Smooth muscle cell (in vitro differentiated cells): ENCODE data around the gene PRSS23. TPM values are rescaled to one million over a fixed set of nuclear protein-coding genes. Genes with fewer than 3 reads are reported as not detected.

ENCODE experiments used
- DNase-seq: peaks from one replicate; lab custom pipeline; 2025; ENCODE audit not compliant: unreplicated experiment; lab: John Stamatoyannopoulos, UW
- H2AFZ ChIP-seq: fragments of 200-600 bp; sonication (generic); 2 replicates; pipeline ENCODE4 v1.6.0; 2016; ENCODE audit warnings: antibody characterized with exemption, low read depth, mild to moderate bottlenecking
- H3F3A ChIP-seq: fragments of 200-600 bp; sonication (generic); 2 replicates; pipeline ENCODE4 v1.6.0; 2017; ENCODE audit warnings: antibody characterized with exemption, low read depth
- H3K27ac ChIP-seq: fragments of 200-600 bp; sonication (generic); 2 replicates; pipeline ENCODE4 v1.5.1; 2016; ENCODE audit warnings: low read depth, mild to moderate bottlenecking
- H3K27me3 ChIP-seq: fragments of 200-600 bp; sonication (generic); 2 replicates; pipeline ENCODE4 v1.6.1; 2016; ENCODE audit warnings: low read depth, mild to moderate bottlenecking
- H3K36me3 ChIP-seq: fragments of 200-600 bp; sonication (generic); 2 replicates; pipeline ENCODE4 v1.5.1; 2016; ENCODE audit warnings: low read depth
- H3K4me1 ChIP-seq: fragments of 200-600 bp; sonication (generic); 2 replicates; pipeline ENCODE4 v1.5.1; 2016; ENCODE audit warnings: low read depth
- H3K4me2 ChIP-seq: fragments of 200-600 bp; sonication (generic); 2 replicates; pipeline ENCODE4 v1.6.0; 2016; ENCODE audit warnings: mild to moderate bottlenecking
- H3K4me3 ChIP-seq: fragments of 200-600 bp; sonication (generic); 2 replicates; pipeline ENCODE4 v1.5.1; 2016; ENCODE audit warnings: mild to moderate bottlenecking
- H3K79me2 ChIP-seq: fragments of 200-600 bp; sonication (generic); 2 replicates; pipeline ENCODE4 v1.6.0; 2016; ENCODE audit warnings: low read depth, mild to moderate bottlenecking
- H3K9ac ChIP-seq: fragments of 200-600 bp; sonication (generic); 2 replicates; pipeline ENCODE4 v1.6.0; 2016; ENCODE audit warnings: low read depth
- H3K9me3 ChIP-seq: fragments of 200-600 bp; sonication (generic); replicated peaks from 2 replicates; pipeline ENCODE4 v1.5.1; 2016; ENCODE audit warnings: low read depth
- H4K20me1 ChIP-seq: fragments of 200-600 bp; sonication (generic); 2 replicates; pipeline ENCODE4 v1.6.0; 2016; ENCODE audit warnings: low read depth
- CTCF ChIP-seq: fragments of 200-600 bp; sonication (generic); IDR thresholded peaks from 2 replicates; pipeline ENCODE4 v1.5.1; 2017; ENCODE audit warnings: borderline replicate concordance, mild to moderate bottlenecking, antibody characterized with exemption; ENCODE audit not compliant: insufficient read depth, poor library complexity, severe bottlenecking
- WGBS: methylation state at CpG from one replicate; pipeline ENCODE4 v1.1.7; 2016; ENCODE audit warnings: low lambda C conversion rate; 5-methylcytosine and 5-hydroxymethylcytosine counted together
- polyA plus RNA-seq: library from polyadenylated mRNA; unstranded; fragments of >200 nt; fragmentation: Nextera tagmentation; extraction: Ambion mirVana; gene quantifications from 2 replicates; pipeline ENCODE4 v1.2.1, GENCODE V29; 2016
- total RNA-seq: library from RNA; depleted of rRNA; stranded (reverse); fragments of >200 nt; gene quantifications from 2 replicates; pipeline ENCODE4 v1.2.3, GENCODE V29; 2014

Gene PRSS23
- total and polyA plus RNA-seq, 2 experiments from 2014 or later: 132 to 156 TPM

- Histone ChIP-seq H3K79me2 (peaks cover 44% of the 10 kb centered on the region), H3K9me3 (no peaks in the 10 kb centered on the region), H4K20me1 (no peaks in the 10 kb centered on the region), H3K27me3 (no peaks in the 10 kb centered on the region), H3K4me2 (no peak overlapping the region), H3K27ac (no peak overlapping the region), H3F3A (peaks cover 21% of the 10 kb centered on the region), H3K9ac (no peak overlapping the region), H3K4me1 (peaks cover 45% of the 10 kb centered on the region), H3K4me3 (no peak overlapping the region), H2AFZ (no peak overlapping the region), H3K36me3 (peaks cover 8% of the 10 kb centered on the region)
- no peak for TF ChIP-seq CTCF
- DNase-seq: no peak
- 39% methylated on average over 2 of the region's 2 CpGs for WGBS
Measured at GRCh38 chr11:86810288-86810687, 9.9 kb downstream of the PRSS23 start.

DNA sequence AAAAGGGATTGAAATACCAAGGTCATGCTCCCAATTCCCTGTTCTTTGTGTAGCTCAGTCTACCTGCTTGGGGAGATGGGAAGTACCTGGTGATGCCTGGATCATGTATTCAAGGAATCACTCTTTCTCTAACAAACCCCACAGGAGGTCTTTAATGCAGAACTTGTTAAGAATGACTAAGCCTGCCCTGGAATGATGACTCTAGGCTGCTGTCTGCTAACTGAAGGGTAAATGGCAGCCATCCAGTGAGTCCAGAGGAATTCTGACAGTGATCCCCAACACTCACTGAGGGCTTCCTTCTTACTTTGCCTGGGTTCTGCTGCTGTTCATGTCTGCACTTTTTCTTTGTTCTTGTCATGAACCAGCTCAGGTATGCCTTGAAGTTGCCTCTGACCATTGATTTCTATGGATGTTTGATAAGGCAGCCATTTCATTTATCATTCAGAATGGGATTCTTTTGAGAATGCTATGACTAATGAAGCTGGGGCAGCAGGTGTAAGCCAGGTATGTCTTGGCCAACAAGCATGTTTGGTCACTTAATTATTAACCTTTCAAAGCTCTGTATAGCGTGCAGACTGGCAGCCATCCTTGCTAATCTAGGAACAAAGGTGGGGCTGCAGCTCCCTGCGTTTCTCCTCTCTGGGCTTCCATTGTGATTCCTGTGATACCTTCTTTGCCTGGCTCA, 11.4 kb downstream of the PRSS23 start:
- H4K20me1 ChIP-seq: no peaks in the 10 kb centered on the region
- H3K9ac ChIP-seq: no peak overlapping the region
- H3K27ac ChIP-seq: peak overlapping the region; percentile 60
- peaks cover 8% of the 10 kb centered on the region for H3K36me3 ChIP-seq
- no peak for TF ChIP-seq CTCF
- WGBS: 62% methylated on average over 2 of the region's 2 CpGs
- peaks cover 30% of the 10 kb centered on the region for H3F3A ChIP-seq
- no peaks in the 10 kb centered on the region for H3K27me3 ChIP-seq
- H2AFZ ChIP-seq: no peak overlapping the region
- H3K4me1 ChIP-seq: peaks cover 33% of the 10 kb centered on the region
- H3K4me2 ChIP-seq: no peak overlapping the region
- peaks cover 34% of the 10 kb centered on the region for H3K79me2 ChIP-seq
- DNase-seq: no peak
- no peak overlapping the region for H3K4me3 ChIP-seq
- H3K9me3 ChIP-seq: no peaks in the 10 kb centered on the region

- H3K4me3 ChIP-seq: no peak overlapping the region
- H3K36me3 ChIP-seq: peaks cover 8% of the 10 kb centered on the region
- H3K9ac ChIP-seq: no peak overlapping the region
- no peak for DNase-seq
- 82% methylated on average over 7 of the region's 7 CpGs for WGBS
- H3K27me3 ChIP-seq: no peaks in the 10 kb centered on the region
- peaks cover 35% of the 10 kb centered on the region for H3K4me1 ChIP-seq
- no peaks in the 10 kb centered on the region for H4K20me1 ChIP-seq
- peaks cover 29% of the 10 kb centered on the region for H3K79me2 ChIP-seq
- H3K27ac ChIP-seq: peak overlapping the region; percentile 60
- H3K4me2 ChIP-seq: no peak overlapping the region
- H2AFZ ChIP-seq: no peak overlapping the region
- H3K9me3 ChIP-seq: no peaks in the 10 kb centered on the region
- TF ChIP-seq CTCF: no peak
- H3F3A ChIP-seq: peaks cover 36% of the 10 kb centered on the region
Measured at GRCh38 chr11:86812322-86812670, 12.0 kb downstream of the PRSS23 start.

DNA sequence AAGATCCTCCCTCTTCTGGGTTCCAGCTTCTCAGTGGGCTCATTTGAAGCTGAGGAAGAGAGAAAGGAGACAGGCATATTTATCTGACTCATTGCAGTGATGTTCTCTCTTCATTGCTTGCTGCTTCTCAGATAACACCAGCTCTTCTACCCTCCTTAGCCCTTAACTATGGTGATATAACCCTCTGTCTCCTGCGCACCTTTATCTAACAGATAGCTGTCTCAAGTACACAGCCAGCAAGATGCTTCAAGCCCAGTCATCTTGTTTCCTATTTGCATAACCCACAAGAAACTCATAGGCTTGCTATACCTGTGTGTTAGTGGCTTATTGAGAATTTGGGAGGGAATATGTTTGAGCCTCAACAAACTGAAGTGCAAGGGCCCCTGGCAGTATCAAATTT, 12.6 kb downstream of the PRSS23 start:
- Histone ChIP-seq H3K4me1 (peaks cover 39% of the 10 kb centered on the region), H3K4me3 (no peak overlapping the region), H2AFZ (no peak overlapping the region), H3K27me3 (no peaks in the 10 kb centered on the region), H3K4me2 (no peak overlapping the region), H4K20me1 (no peaks in the 10 kb centered on the region), H3K9me3 (no peaks in the 10 kb centered on the region), H3F3A (peaks cover 42% of the 10 kb centered on the region), H3K9ac (no peak overlapping the region), H3K27ac (peak overlapping the region; percentile 24), H3K36me3 (peaks cover 8% of the 10 kb centered on the region), H3K79me2 (peaks cover 23% of the 10 kb centered on the region)
- no peak for DNase-seq
- 82% methylated on average over 1 of the region's 1 CpG for WGBS
- no peak for TF ChIP-seq CTCF
